Duodenal mucosa (tissue), 2 donors: ENCODE measurements around the gene TMEM25.
"Not testable (repeated sequence)": the region's sequence is repeated elsewhere in the genome, so short reads cannot be mapped to it uniquely, and the experiment has no call there.

Source experiments
- H3K27ac ChIP-seq: one replicate; pipeline ENCODE4 v1.7.0; 2013; ENCODE audit warnings: low read depth, low read length
- H3K27me3 ChIP-seq, 2 donors: one replicate each; pipeline ENCODE4 v1.7.0; 2013; ENCODE audit warnings: low read length in 2 of 2, control low read depth in 1 of 2; ENCODE audit not compliant: insufficient read depth in 2 of 2, control insufficient read depth in 1 of 2
- H3K36me3 ChIP-seq, 2 donors: one replicate each; pipeline ENCODE4 v1.7.0; 2013; ENCODE audit warnings: low read length in 2 of 2, control low read depth in 1 of 2; ENCODE audit not compliant: insufficient read depth in 2 of 2, control insufficient read depth in 1 of 2
- H3K4me1 ChIP-seq, 2 donors: one replicate each; pipeline ENCODE4 v1.7.0; 2013; ENCODE audit warnings: low read length in 2 of 2, control low read depth in 1 of 2; ENCODE audit not compliant: insufficient read depth in 2 of 2, control insufficient read depth in 1 of 2
- H3K4me3 ChIP-seq, 2 donors: one replicate each; pipeline ENCODE4 v1.7.0; 2013; ENCODE audit warnings: low read length in 2 of 2, low read depth in 1 of 2
- H3K9ac ChIP-seq, 2 donors: one replicate each; pipeline ENCODE4 v1.7.0; 2013; ENCODE audit warnings: low read length in 2 of 2, low read depth in 1 of 2
- H3K9me3 ChIP-seq, 2 donors: one replicate each; pipeline ENCODE4 v1.7.0; 2013; ENCODE audit warnings: low read length in 2 of 2, control low read depth in 1 of 2; ENCODE audit not compliant: control insufficient read depth in 1 of 2

The TMEM25 gene

DNA sequence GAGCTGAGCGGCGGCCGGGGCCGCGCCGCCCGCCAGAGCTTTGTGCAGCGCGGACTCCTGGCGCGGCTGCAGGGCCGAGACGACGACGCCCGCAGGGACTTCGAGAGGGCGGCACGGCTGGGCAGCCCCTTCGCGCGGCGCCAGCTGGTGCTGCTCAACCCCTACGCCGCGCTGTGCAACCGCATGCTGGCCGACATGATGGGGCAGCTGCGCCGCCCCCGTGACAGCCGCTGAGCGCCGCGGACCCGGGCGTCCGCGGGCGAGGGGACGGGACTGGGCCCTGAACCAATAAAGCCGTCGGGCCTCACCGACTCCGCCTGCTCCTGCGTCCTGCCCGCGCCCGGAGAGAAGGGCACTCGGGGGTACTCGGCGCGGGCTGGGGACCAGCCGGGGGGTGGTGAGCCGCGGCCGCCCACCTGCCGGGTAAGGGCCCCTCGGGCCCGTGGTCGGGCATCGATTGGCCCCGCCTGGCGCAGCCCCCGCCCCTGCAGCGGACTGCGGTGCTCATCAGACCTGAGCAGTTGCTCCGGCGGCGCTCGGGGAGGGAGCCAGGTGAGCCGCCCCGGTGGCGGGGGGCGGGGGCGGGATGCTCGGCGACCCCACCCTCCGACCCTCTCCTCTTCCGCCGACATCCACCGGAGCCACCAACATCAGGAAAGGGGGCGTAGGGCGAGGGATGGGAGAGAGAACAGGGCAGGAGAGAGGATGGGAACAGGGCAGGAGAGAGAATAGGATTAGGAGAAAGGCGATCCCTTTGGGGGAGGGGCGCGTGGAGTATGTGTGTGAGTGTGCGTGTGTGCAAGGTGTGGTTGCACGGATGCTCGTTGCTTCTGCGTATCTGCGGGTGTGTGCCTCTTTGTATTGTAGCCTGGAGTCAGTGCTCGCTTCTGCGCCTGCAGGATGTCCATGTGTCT, at the start of gene TMEM25:
TSS of gene TMEM25 (plus strand) at position 510 of the 914 bp plus-strand sequence. CDS start 610 bp downstream, outside the sequence.
- Histone ChIP-seq H3K4me1 (peaks cover 65 to 78% of the 10 kb centered on the region in 2 donors), H3K27ac (peak within 1 kb of the TSS; percentile 84), H3K9ac (peak within 1 kb of the TSS; percentile 79 to 91), H3K9me3 (no peaks in the 10 kb centered on the region), H3K27me3 (no peaks in the 10 kb centered on the region), H3K4me3 (peak within 1 kb of the TSS; percentile 92 to 97), H3K36me3 (peaks cover 10 to 13% of the 10 kb centered on the region in 2 donors)

DNA sequence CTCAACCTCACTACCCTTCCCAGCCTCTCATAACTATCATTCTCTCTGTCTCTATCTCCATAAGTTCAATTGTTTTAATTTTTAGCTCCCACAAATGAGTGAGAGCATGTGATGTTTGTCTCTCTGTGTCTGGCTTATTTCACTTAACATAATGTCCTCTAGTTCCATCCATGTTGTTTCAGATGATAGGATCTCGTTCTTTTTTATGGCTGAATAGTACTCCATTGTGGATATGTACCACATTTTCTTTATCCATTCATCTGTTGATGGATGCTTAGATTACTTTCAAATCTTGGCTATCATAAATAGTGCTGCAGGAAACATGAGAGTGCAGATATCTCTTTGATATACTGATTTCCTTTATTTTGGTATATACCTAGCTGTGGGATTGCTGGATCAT, 49.8 kb upstream of the TMEM25 start:
- H3K27ac ChIP-seq, H3K9ac ChIP-seq, H3K4me3 ChIP-seq, H3K4me1 ChIP-seq, H3K27me3 ChIP-seq, H3K9me3 ChIP-seq: not testable (repeated sequence)
- H3K36me3 ChIP-seq, result peaks cover 31 to 60% of the 10 kb centered on the region in 2 donors

DNA sequence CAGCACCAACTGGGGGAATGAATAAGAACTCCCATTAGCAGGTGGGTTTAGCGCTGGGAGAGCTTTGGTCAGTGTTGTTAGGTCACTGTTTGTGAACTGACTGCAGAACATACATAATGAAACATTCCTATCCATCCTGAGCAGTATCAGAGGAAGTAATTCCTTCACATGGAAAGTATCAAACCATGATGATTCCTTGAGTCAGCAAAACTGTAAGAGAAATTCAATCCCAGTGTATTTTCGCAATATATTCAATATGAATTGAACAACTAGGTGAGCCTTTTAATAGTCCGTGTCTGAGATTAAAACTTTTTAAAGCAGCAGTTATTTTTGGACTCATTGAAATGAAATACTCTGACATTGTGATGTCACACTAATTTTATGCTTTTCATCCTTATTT, 46.6 kb upstream of the TMEM25 start:
- Histone ChIP-seq H3K9ac (no peak overlapping the region), H3K4me3 (no peak overlapping the region), H3K27me3 (no peaks in the 10 kb centered on the region), H3K9me3 (no peaks in the 10 kb centered on the region), H3K27ac (no peak overlapping the region), H3K4me1 (no peaks in the 10 kb centered on the region), H3K36me3 (peaks cover 19 to 57% of the 10 kb centered on the region in 2 donors)

DNA sequence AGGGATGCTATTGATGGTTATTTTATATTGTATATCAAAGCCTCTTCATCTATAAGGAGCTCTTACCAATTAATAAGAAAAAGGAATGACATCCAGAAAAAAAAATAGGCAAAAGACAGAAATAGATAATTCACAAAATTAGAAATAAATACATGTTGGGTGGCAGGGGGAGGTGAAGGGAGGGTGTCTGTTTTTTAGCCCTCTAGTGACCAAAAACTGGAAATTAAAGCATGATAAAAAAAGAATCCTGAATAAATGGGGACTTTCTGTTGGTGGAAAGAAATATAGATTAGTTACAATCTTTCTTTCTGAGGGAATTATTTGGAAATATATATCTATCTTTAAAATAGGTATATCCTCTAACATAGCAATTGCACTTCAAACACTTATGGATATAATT, 45.7 kb upstream of the TMEM25 start:
- H3K9me3 ChIP-seq, result no peaks in the 10 kb centered on the region

DNA sequence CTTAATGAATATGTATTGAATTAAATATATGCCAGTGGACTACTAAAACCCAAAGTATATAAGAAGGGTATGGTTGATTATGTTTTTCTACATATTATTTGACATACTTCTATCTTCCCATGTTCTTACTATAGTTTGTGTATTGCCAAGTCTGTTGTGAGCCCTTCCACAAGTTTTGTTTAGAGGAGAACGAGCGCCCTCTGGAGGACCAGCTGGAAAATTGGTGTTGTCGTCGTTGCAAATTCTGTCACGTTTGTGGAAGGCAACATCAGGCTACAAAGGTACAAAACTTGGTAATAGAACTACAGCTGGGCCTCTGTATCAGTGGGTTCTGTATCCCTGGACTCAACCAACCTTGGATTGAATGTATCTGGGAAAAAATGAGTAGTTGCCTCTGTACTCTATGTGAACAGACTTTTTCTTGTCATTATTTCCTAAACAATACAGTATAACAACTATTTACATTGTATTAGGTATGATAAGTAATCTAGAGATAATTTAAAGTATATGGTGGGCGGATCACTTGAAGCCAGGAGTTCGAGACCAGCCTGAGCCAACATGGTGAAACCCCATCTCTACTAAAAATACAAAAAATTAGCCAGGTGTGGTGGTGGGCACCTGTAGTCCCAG, 42.4 kb upstream of the TMEM25 start:
- H3K27ac ChIP-seq, result no peak overlapping the region
- no peak overlapping the region for H3K9ac ChIP-seq
- no peaks in the 10 kb centered on the region for H3K27me3 ChIP-seq
- peaks cover 35 to 59% of the 10 kb centered on the region in 2 donors for H3K36me3 ChIP-seq
- no peak overlapping the region for H3K4me3 ChIP-seq
- H3K9me3 ChIP-seq, result no peaks in the 10 kb centered on the region
- no peaks in the 10 kb centered on the region for H3K4me1 ChIP-seq

More for the DNA sequence above, 45.7 kb upstream of the TMEM25 start:
- H3K9ac ChIP-seq, result no peak overlapping the region
- peaks cover 22 to 63% of the 10 kb centered on the region in 2 donors for H3K36me3 ChIP-seq
- no peaks in the 10 kb centered on the region for H3K27me3 ChIP-seq
- H3K4me3 ChIP-seq, result no peak overlapping the region
- H3K4me1 ChIP-seq, result no peaks in the 10 kb centered on the region
- H3K27ac ChIP-seq, result no peak overlapping the region

DNA sequence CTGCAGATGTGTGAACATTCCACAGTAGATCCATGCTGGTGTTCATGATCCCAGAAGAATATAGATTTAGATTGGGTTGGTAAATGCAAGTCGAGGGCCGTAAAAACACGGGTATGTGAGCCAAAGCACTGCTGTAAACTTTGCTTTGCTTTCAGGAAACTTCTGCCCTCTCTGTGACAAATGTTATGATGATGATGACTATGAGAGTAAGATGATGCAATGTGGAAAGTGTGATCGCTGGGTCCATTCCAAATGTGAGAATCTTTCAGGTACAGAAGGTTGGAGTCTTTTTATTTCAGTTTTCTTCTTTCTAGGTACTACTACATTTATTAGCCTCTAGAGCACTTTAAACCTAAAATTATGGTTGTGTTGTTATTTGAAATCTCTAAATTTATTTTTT, 40.0 kb upstream of the TMEM25 start:
- Histone ChIP-seq H3K27me3 (no peaks in the 10 kb centered on the region), H3K27ac (no peak overlapping the region), H3K36me3 (peaks cover 31 to 74% of the 10 kb centered on the region in 2 donors)

DNA sequence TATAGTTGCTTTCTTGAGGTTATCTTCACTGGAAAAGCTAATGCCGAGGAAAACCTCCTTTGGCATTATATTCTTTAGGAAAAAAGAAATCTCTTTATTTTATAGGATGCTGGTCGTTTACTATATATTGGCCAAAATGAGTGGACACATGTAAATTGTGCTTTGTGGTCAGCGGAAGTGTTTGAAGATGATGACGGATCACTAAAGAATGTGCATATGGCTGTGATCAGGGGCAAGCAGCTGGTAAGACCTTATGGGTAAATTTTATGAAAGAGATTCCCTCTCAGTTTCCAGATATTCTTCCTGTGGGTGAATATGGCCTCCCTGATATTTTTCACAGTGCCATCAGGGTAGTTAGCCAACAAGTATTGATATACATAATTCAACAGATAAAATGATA, 33.2 kb upstream of the TMEM25 start:
- no peak overlapping the region for H3K27ac ChIP-seq
- no peaks in the 10 kb centered on the region for H3K4me1 ChIP-seq
- H3K36me3 ChIP-seq, result peaks cover 54 to 96% of the 10 kb centered on the region in 2 donors

More for the DNA sequence above, 40.0 kb upstream of the TMEM25 start:
- H3K4me3 ChIP-seq, result no peak overlapping the region
- H3K4me1 ChIP-seq, result no peaks in the 10 kb centered on the region
- H3K9me3 ChIP-seq, result no peaks in the 10 kb centered on the region
- H3K9ac ChIP-seq, result no peak overlapping the region

DNA sequence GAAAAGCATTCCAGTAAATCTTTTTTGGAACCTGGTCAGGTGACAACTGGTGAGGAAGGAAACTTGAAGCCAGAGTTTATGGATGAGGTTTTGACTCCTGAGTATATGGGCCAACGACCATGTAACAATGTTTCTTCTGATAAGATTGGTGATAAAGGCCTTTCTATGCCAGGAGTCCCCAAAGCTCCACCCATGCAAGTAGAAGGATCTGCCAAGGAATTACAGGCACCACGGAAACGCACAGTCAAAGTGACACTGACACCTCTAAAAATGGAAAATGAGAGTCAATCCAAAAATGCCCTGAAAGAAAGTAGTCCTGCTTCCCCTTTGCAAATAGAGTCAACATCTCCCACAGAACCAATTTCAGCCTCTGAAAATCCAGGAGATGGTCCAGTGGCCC, 27.8 kb upstream of the TMEM25 start:
- Histone ChIP-seq H3K27ac (no peak overlapping the region), H3K4me3 (no peak overlapping the region), H3K4me1 (no peaks in the 10 kb centered on the region), H3K36me3 (peaks cover 78 to 92% of the 10 kb centered on the region in 2 donors), H3K27me3 (no peaks in the 10 kb centered on the region), H3K9me3 (no peaks in the 10 kb centered on the region), H3K9ac (no peak overlapping the region)

More for the DNA sequence above, 33.2 kb upstream of the TMEM25 start:
- Histone ChIP-seq H3K9ac (no peak overlapping the region), H3K27me3 (no peaks in the 10 kb centered on the region), H3K9me3 (no peaks in the 10 kb centered on the region), H3K4me3 (no peak overlapping the region)

DNA sequence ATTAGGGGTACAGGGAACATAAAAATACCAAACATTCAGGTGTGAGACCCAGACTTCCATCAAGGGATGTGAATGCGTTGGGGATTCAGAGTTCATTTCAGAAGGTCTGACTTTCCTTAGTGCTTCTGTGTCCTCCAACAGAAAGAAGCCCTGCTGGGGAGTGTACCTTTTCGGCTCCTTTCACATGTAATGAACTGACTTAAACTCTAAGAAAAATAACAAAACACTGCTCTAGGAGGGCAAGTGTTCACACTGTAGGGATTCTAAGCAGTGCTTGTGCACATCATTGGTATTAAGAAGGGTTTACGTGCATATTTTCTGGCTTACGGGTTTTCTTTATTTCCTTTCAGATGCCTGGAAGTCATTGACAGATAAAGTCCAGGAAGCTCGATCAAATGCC, 19.4 kb upstream of the TMEM25 start:
- Histone ChIP-seq H3K9me3 (no peaks in the 10 kb centered on the region), H3K9ac (no peak overlapping the region), H3K27me3 (no peaks in the 10 kb centered on the region), H3K4me1 (no peaks in the 10 kb centered on the region), H3K27ac (no peak overlapping the region), H3K36me3 (peaks cover 66 to 81% of the 10 kb centered on the region in 2 donors), H3K4me3 (no peak overlapping the region)

DNA sequence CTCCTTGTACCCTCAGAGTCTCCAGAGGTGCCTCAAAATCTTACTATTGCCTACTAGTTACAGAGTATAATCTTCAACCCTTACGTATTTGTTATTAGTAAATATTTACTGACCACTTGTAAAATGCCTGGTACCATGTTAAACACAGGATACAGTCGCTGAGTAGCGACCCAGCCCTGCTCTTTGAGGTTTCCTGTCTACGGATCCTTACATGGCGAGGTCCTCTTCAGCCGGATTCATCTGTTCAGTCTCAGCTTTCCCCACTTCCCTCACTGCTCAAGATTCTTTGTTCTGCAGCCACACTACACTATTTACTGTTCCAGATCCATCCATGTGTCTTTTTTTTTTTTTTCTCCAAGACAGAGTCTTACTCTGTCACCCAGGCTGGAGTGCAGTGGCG, 16.9 kb upstream of the TMEM25 start:
- no peak overlapping the region for H3K4me3 ChIP-seq
- peaks cover 56 to 79% of the 10 kb centered on the region in 2 donors for H3K36me3 ChIP-seq
- H3K27me3 ChIP-seq, result no peaks in the 10 kb centered on the region
- no peaks in the 10 kb centered on the region for H3K9me3 ChIP-seq
- H3K9ac ChIP-seq, result no peak overlapping the region
- no peaks in the 10 kb centered on the region for H3K4me1 ChIP-seq
- H3K27ac ChIP-seq, result no peak overlapping the region
